ENCODE measurements around the gene LIPH.

LIPH gene

GRCh38 chr3:185539934-185540333 is 12.5 kb downstream of the LIPH start:
- DNase-seq: no peak

GRCh38 chr3:185537369-185537970 is 14.9 kb downstream of the LIPH start:
- DNase-seq: no peak

DNA sequence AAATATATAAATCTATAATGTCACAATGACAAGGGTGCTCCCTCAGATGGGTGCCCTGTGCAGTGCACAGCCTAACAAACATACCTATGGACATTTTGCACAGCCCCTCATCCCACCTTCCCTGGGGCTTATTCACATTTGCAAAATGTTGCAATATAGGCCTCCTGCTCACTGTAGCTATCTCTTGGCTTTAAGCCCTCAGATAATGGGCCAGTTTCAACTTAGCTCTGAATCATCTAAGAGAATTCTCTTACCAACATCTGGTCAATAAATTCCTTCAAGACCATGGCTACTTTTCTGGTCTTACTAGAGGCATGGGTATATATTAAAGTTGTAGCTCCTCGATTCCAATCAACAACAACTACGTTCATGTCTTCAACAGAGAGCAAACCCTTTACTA is 17.9 kb downstream of the LIPH start:
- no peak for DNase-seq

- DNase-seq: no peak
Measured at GRCh38 chr3:185532901-185533300, 19.5 kb downstream of the LIPH start.

- no peak for DNase-seq
Measured at GRCh38 chr3:185530856-185531255, 21.5 kb downstream of the LIPH start.

DNA sequence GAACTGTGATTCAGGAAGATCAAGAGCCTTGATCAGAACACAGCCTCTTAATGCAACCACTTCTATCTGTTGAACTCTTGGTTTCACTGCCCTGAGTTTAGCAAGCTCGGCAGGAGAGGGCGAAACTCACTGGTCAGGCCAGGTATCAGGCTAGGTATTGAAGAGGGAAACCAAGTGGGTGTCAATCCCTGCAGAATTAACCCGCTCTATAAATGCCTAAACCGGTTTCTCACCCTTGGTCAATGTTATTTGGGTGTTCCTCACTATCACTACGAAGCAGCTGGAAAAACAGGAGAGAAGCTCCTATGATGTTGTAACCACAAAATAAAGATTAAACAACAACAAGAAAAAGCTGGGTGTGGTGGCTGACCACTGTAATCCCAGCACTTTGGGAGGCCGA is 23.9 kb downstream of the LIPH start:
- no peak for DNase-seq

- DNase-seq: no peak
Measured at GRCh38 chr3:185527364-185527763, 25.0 kb downstream of the LIPH start.

DNA sequence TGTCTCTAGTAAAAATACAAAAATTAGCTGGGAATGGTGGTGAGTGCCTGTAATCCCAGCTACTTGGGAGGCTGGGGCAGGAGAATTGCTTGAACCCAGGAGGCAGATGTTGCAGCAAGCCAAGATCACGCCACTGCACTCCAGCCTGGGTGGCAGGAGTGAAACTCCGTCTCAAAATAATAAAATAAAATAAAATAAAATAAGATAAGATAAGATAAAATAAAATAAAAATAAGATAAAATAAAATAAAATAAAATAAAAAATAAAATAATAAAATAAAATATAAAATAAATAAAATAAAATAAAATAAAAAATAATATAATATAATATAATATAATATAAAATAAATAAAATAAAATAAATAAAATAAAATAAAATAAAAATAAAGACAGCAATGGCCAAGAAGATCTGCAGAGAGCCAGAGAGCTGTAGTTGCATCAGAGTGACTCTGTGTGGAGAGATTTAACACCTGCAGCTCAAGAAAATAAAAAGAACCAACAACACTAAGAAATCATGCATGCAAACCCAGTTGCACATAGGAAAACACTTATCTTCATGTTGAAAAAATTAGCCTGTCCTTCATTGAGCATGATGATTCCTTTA is 25.9 kb downstream of the LIPH start:
- no peak for DNase-seq

GRCh38 chr3:185521349-185522138 is 30.8 kb downstream of the LIPH start:
- no peak for DNase-seq

DNA sequence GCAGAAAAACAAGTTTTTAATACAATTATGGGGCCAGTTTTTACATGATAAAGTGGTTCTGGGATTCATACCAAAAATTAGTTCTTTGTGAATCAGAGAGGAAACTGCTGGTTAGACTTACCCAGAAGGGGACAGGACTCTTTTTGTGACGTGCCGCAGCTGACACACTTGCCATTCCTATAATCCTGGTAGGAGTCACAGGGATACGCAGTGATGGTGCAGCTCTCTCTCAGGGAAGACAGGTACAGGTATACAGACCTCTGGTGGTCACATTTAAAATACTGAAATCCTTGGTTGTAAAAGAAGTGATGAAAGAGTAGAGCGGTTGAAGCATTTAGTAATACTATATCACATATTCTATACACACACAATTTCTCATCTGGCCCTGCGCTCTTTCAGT is 33.4 kb downstream of the LIPH start:
- DNase-seq: no peak

DNA sequence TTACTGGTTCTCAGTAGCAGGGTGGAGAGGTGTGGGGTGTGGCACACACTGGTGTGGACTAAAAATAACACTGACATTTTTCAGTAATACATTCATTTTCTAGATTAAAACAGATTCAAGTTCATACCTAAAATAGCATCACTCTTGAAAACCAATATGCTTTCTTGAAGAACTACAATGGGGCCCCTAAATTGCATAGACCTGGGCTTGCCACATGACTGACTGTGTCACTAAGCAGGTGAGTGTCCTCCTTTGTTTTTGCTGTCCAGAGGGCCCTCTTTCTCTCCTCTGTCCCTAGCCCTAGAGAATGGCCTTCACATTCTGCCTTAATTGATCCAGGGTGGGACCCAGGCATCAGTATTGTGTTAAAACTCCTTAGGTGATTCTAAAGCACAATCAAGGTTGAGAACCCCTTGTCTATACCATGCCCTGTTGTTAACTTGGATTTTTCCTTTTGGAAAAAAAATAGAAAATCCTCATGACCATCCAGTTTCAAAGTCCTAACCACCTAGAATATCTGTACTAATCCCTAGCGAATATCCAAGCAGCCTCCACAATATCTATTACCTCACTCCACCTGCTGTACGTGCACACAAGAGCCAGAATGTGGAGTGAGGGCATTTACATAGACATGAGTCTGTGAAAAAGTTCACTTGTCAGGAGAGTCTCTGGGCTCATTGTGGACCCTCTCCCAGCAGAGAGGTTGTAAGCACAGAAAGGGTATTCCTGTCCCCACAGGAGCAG is 34.8 kb downstream of the LIPH start:
- no peak for DNase-seq

- DNase-seq: no peak
Measured at GRCh38 chr3:185511711-185512110, 40.7 kb downstream of the LIPH start.

- no peak for DNase-seq
Measured at GRCh38 chr3:185508335-185508991, 43.9 kb downstream of the LIPH start.

- DNase-seq: no peak
Measured at GRCh38 chr3:185507883-185508282, 44.5 kb downstream of the LIPH start.

DNA sequence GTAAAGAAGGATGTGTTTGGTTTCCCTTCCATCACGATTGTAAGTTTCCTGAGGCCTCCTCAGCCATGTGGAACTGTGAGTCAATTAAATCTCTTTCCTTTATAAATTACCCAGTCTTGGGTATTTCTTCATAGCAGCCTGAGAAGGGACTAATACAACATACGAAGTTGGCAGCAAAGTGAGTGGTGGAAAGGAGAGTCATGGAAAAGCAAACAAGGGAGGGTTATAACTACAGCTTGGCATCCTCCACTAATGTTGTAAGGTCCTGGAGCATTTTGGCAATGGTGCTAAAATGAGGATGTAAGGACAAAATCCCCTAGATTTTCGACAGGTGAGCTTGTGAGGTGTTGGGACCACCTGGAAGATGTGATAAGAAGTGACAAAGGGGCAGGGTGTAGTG is 47.8 kb downstream of the LIPH start:
- DNase-seq: no peak

GRCh38 chr3:185503521-185503920 is 48.9 kb downstream of the LIPH start:
- no peak for DNase-seq

- DNase-seq: no peak
Measured at GRCh38 chr3:185502987-185503386, 49.4 kb downstream of the LIPH start.

- peak; percentile 59 to 63 for DNase-seq
Measured at GRCh38 chr3:185498503-185499396, 53.6 kb downstream of the LIPH start, which contains the start of gene TMEM41A. TSS of gene TMEM41A (minus strand) at chr3:185499035. CDS start at chr3:185498961, 74 bp downstream.

GRCh38 chr3:185490241-185490640 is 62.1 kb downstream of the LIPH start:
- no peak for DNase-seq

- DNase-seq: no peak
Measured at GRCh38 chr3:185489462-185489861, 62.9 kb downstream of the LIPH start.

- no peak for DNase-seq
Measured at GRCh38 chr3:185488465-185488864, 63.9 kb downstream of the LIPH start.

DNA sequence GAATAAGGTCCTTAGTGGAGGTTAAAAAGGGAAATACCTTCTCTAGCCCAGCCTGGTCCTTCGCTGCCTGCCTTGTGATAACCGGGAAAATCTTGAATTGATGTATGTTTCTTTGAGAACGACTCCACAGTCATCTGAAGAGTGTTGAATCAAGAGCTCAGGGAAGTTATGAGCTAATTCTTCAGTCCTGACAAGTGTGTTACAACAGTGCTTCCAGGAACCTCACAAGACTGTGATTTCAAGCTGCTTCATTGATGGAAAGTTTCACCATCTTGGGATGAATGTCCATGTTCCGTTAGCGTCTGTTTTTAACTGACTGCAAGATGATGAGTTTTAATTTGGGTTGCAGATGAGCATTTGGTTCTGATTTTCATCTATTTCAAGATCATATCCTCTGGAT is 66.0 kb downstream of the LIPH start:
- no peak for DNase-seq
